H1 (cell line): ENCODE data around the gene CUEDC1. TPM values are rescaled to one million over a fixed set of nuclear protein-coding genes. Genes with fewer than 3 reads are reported as not detected.

Source experiments
- CTCF ChIA-PET: fragments of 300-600 bp; sonication (Branson Sonifier 250); formaldehyde crosslinking; loops from one replicate; lab custom pipeline; 2021; ENCODE audit not compliant: partially characterized antibody; lab: Charles Lee
- POLR2A ChIA-PET: fragments of 300-600 bp; sonication (Branson Sonifier 250); formaldehyde crosslinking; loops from one replicate; lab custom pipeline; 2021; ENCODE audit warnings: inconsistent platforms; ENCODE audit not compliant: partially characterized antibody; lab: Charles Lee
- DNase-seq, 2 experiments: peaks; one replicate each; pipeline versions ENCODE4 v3.0.0 to v3.0.0-alpha.2; 2010 to 2022; ENCODE audit warnings: low spot score in 2 of 2, low read depth in 1 of 2, mixed read lengths in 1 of 2
- FAIRE-seq: peaks from 2 replicates; lab custom pipeline; 2011; peaks lifted over from hg19 to GRCh38; lab: Jason Lieb, UNC
- H2AFZ ChIP-seq: 2 replicates; pipeline ENCODE4 v1.8.1; 2012; ENCODE audit warnings: low read length, inconsistent platforms
- H2AK5ac ChIP-seq: 2 replicates; pipeline ENCODE4 v1.6.1; 2013; ENCODE audit warnings: low read depth, low read length
- H2BK120ac ChIP-seq: replicated peaks from 2 replicates; pipeline ENCODE3; 2013; ENCODE audit warnings: low read depth, low read length, inconsistent platforms
- H2BK12ac ChIP-seq: 2 replicates; pipeline ENCODE4 v1.6.1; 2013; ENCODE audit warnings: low read depth, low read length
- H2BK15ac ChIP-seq: 2 replicates; pipeline ENCODE4 v1.6.1; 2013; ENCODE audit warnings: low read length
- H2BK20ac ChIP-seq: 2 replicates; pipeline ENCODE4 v1.6.1; 2013; ENCODE audit warnings: low read length
- H2BK5ac ChIP-seq: 2 replicates; pipeline ENCODE4 v1.6.1; 2013; ENCODE audit warnings: low read depth, low read length
- H3K14ac ChIP-seq: 2 replicates; pipeline ENCODE4 v1.6.1; 2013; ENCODE audit warnings: inconsistent platforms; ENCODE audit not compliant: insufficient read length
- H3K18ac ChIP-seq: 2 replicates; pipeline ENCODE4 v1.6.1; 2013; ENCODE audit warnings: low read length; ENCODE audit errors: extremely low read depth
- H3K23ac ChIP-seq: 2 replicates; pipeline ENCODE4 v1.6.1; 2013; ENCODE audit warnings: inconsistent platforms; ENCODE audit not compliant: insufficient read length
- H3K23me2 ChIP-seq: 2 replicates; pipeline ENCODE4 v1.6.1; 2013; ENCODE audit warnings: low read depth, low read length
- H3K27ac ChIP-seq: 2 replicates; pipeline ENCODE4 v1.6.1; 2011; ENCODE audit warnings: low read depth, low read length, inconsistent platforms
- H3K27me3 ChIP-seq, 4 experiments: replicated peaks in 1 of 4; 1 replicate in 1 of 4; 2 replicates in 3 of 4; pipeline versions ENCODE4 v1.6.1 to v1.8.1; 2011 to 2013; ENCODE audit warnings: low read length in 3 of 4, mild to moderate bottlenecking in 3 of 4, inconsistent platforms in 2 of 4, mixed read lengths in 2 of 4, moderate library complexity in 1 of 4; ENCODE audit not compliant: control insufficient read depth in 3 of 4, insufficient read depth in 3 of 4; ENCODE audit errors: extremely low read depth in 1 of 4
- H3K36me3 ChIP-seq, 4 experiments: 2 replicates each; pipeline versions ENCODE4 v1.6.1 to v1.8.1; 2011 to 2013; ENCODE audit warnings: mild to moderate bottlenecking in 4 of 4, low read length in 3 of 4, moderate library complexity in 2 of 4, control low read depth in 1 of 4, inconsistent platforms in 1 of 4; ENCODE audit not compliant: insufficient read depth in 4 of 4, control insufficient read depth in 2 of 4
- H3K4ac ChIP-seq: replicated peaks from 2 replicates; pipeline ENCODE3; 2013; ENCODE audit warnings: low read length, low read depth, mixed read lengths, inconsistent platforms; ENCODE audit not compliant: insufficient read length
- H3K4me1 ChIP-seq, 4 experiments: replicated peaks in 1 of 4; 1 replicate in 1 of 4; 2 replicates in 3 of 4; pipeline versions ENCODE4 v1.6.1 to v1.8.1; 2011 to 2013; ENCODE audit warnings: low read length in 3 of 4, inconsistent platforms in 2 of 4, mixed read lengths in 1 of 4; ENCODE audit not compliant: insufficient read depth in 4 of 4, control insufficient read depth in 3 of 4
- H3K4me2 ChIP-seq, 2 experiments: 2 replicates each; pipeline versions ENCODE4 v1.6.1 to v1.8.1; 2011 to 2013; ENCODE audit warnings: low read depth in 2 of 2, low read length in 2 of 2, control low read depth in 1 of 2, inconsistent platforms in 1 of 2, mild to moderate bottlenecking in 1 of 2; ENCODE audit not compliant: insufficient read depth in 1 of 2
- H3K4me3 ChIP-seq, 4 experiments: fragments of 200-600, 300-600 bp in 1 of 4; sonication (generic), shearing (Covaris generic), sonication (Bioruptor Twin) in 1 of 4; 2 replicates each; pipeline versions ENCODE4 v1.5.1 to v1.8.1; 2011 to 2016; ENCODE audit warnings: low read length in 4 of 4, low read depth in 3 of 4, control low read depth in 2 of 4, inconsistent platforms in 2 of 4, mild to moderate bottlenecking in 2 of 4, mixed read lengths in 1 of 4, moderate library complexity in 1 of 4; ENCODE audit not compliant: insufficient read depth in 2 of 4; ENCODE audit errors: extremely low read depth in 1 of 4
- H3K56ac ChIP-seq: replicated peaks from 2 replicates; pipeline ENCODE3; 2013; ENCODE audit warnings: low read depth, mild to moderate bottlenecking, mixed read lengths, low read length, inconsistent platforms; ENCODE audit not compliant: insufficient read length
- H3K79me1 ChIP-seq: 2 replicates; pipeline ENCODE4 v1.6.1; 2013; ENCODE audit warnings: low read depth, low read length, control low read depth
- H3K79me2 ChIP-seq, 2 experiments: 2 replicates each; pipeline versions ENCODE4 v1.6.1 to v1.8.1; 2012 to 2013; ENCODE audit warnings: low read length in 2 of 2, mild to moderate bottlenecking in 2 of 2, inconsistent platforms in 1 of 2; ENCODE audit not compliant: insufficient read depth in 2 of 2, control insufficient read depth in 1 of 2
- H3K9ac ChIP-seq, 4 experiments: replicated peaks in 1 of 4; 1 replicate in 1 of 4; 2 replicates in 3 of 4; pipeline versions ENCODE4 v1.6.1 to v1.8.1; 2011 to 2013; ENCODE audit warnings: low read depth in 3 of 4, low read length in 3 of 4, control low read depth in 2 of 4, mild to moderate bottlenecking in 2 of 4, moderate library complexity in 2 of 4, inconsistent platforms in 1 of 4; ENCODE audit errors: extremely low read depth in 1 of 4
- H3K9me3 ChIP-seq, 2 experiments: 2 replicates each; pipeline versions ENCODE4 v1.6.1 to v1.8.1; 2012 to 2013; ENCODE audit warnings: mild to moderate bottlenecking in 2 of 2, moderate library complexity in 2 of 2, control low read depth in 1 of 2, inconsistent platforms in 1 of 2, low read depth in 1 of 2, low read length in 1 of 2, mixed read lengths in 1 of 2; ENCODE audit not compliant: insufficient read depth in 2 of 2
- H4K20me1 ChIP-seq, 2 experiments: replicated peaks in 1 of 2; 2 replicates each; pipeline versions ENCODE3 to v1.8.1; 2011 to 2013; ENCODE audit warnings: inconsistent platforms in 2 of 2, low read length in 2 of 2, mild to moderate bottlenecking in 1 of 2; ENCODE audit not compliant: insufficient read depth in 2 of 2, control insufficient read depth in 1 of 2
- H4K5ac ChIP-seq: 2 replicates; pipeline ENCODE4 v1.6.1; 2013; ENCODE audit warnings: low read length, low read depth, mixed read lengths, inconsistent platforms; ENCODE audit not compliant: insufficient read length
- H4K8ac ChIP-seq: 2 replicates; pipeline ENCODE4 v1.8.0; 2013; ENCODE audit warnings: mild to moderate bottlenecking, moderate library complexity, low read length, inconsistent platforms; ENCODE audit not compliant: insufficient read depth; ENCODE audit errors: extremely low read depth
- H4K91ac ChIP-seq: replicated peaks from 2 replicates; pipeline ENCODE3; 2013; ENCODE audit warnings: low read length, mixed read lengths, inconsistent platforms; ENCODE audit not compliant: insufficient read length
- CEBPB ChIP-seq: IDR thresholded peaks from 2 replicates; pipeline ENCODE4 v1.6.1; 2012; ENCODE audit warnings: low read depth, low read length
- CREB1 ChIP-seq: IDR thresholded peaks from 2 replicates; pipeline ENCODE4 v1.6.1; 2012; ENCODE audit warnings: inconsistent platforms
- EGR1 ChIP-seq: IDR thresholded peaks from 2 replicates; pipeline ENCODE4 v1.6.1; 2011; ENCODE audit warnings: low read depth, low read length, borderline replicate concordance
- JUN ChIP-seq: IDR thresholded peaks from 2 replicates; pipeline ENCODE4 v1.6.1; 2011; ENCODE audit warnings: low read depth, mild to moderate bottlenecking, improper control_type of control experiment, low read length
- MAFK ChIP-seq: IDR thresholded peaks from 2 replicates; pipeline ENCODE4 v1.6.1; 2012; ENCODE audit warnings: low read depth, mild to moderate bottlenecking, improper control_type of control experiment, low read length
- NANOG ChIP-seq: IDR thresholded peaks from 2 replicates; pipeline ENCODE4 v1.6.1; 2011; ENCODE audit warnings: low read length, low read depth, mild to moderate bottlenecking, inconsistent platforms; ENCODE audit not compliant: insufficient read depth, poor library complexity, severe bottlenecking
- RXRA ChIP-seq: IDR thresholded peaks from 2 replicates; pipeline ENCODE4 v1.6.1; 2011; ENCODE audit warnings: low read depth, mild to moderate bottlenecking, low read length, moderate library complexity; ENCODE audit not compliant: insufficient read depth
- SIRT6 ChIP-seq: IDR thresholded peaks from one replicate; pipeline ENCODE4 v1.7.1; 2012; ENCODE audit warnings: low read length, inconsistent platforms
- SP2 ChIP-seq: IDR thresholded peaks from 2 replicates; pipeline ENCODE4 v1.6.1; 2012; ENCODE audit warnings: mild to moderate bottlenecking, low read length, inconsistent platforms
- TBP ChIP-seq: IDR thresholded peaks from 2 replicates; pipeline ENCODE4 v1.6.1; 2011; ENCODE audit warnings: low read depth, low read length, improper control_type of control experiment
- WGBS, 2 experiments: shearing (Covaris generic) in 1 of 2; methylation state at CpG; one replicate each; pipeline versions ENCODE4 v1.1.6 to v1.1.7; 2013 to 2015; ENCODE audit warnings: low lambda C conversion rate in 2 of 2, mixed read lengths in 2 of 2, inconsistent platforms in 1 of 2, low coverage in 1 of 2, missing lambda C conversion rate in 1 of 2; ENCODE audit not compliant: insufficient replicate concordance in 2 of 2, insufficient coverage in 1 of 2, insufficient read length in 1 of 2; ENCODE audit errors: extremely low coverage in 1 of 2, missing lambda C conversion rate in 1 of 2; 5-methylcytosine and 5-hydroxymethylcytosine counted together
- polyA plus RNA-seq, 7 experiments: library from polyadenylated mRNA; depleted of rRNA in 3 of 7; stranded (reverse) in 5 of 7; unstranded in 2 of 7; fragments of >200 nt in 5 of 7; fragments of 200-250 nt in 2 of 7; gene quantifications; 1 replicate in 5 of 7; 2 replicates in 1 of 7; 4 replicates in 1 of 7; pipeline versions ENCODE4 v1.2.1 to v1.2.3, GENCODE V29; 2011 to 2013; ENCODE audit warnings: missing spikeins in 2 of 7, mixed read lengths in 2 of 7
- total RNA-seq: library from RNA; stranded (reverse); fragmentation: NEBNext Ultra II Directional; extraction: Animal tissue kit (Norgen Biotek cat#: 25700); gene quantifications from 2 replicates; pipeline ENCODE4 v1.2.1, GENCODE V29; 2021
- TF ChIP-seq, protein P1 (sequence below), 3 experiments: IDR thresholded peaks; 1 replicate in 2 of 3; 2 replicates in 1 of 3; pipeline versions ENCODE4 v1.5.1 to v1.6.1; 2011; ENCODE audit warnings: low read length in 3 of 3, mild to moderate bottlenecking in 3 of 3, inconsistent platforms in 2 of 3, low read depth in 1 of 3, moderate library complexity in 1 of 3; ENCODE audit not compliant: insufficient read depth in 1 of 3; ENCODE audit errors: control extremely low read depth in 1 of 3

Gene CUEDC1
- total and polyA plus RNA-seq, 2 of the 8 experiments (the other 6 are each of a cell fraction or from before 2014, with no cell fraction given) = 4.0 to 10.7 TPM

DNA sequence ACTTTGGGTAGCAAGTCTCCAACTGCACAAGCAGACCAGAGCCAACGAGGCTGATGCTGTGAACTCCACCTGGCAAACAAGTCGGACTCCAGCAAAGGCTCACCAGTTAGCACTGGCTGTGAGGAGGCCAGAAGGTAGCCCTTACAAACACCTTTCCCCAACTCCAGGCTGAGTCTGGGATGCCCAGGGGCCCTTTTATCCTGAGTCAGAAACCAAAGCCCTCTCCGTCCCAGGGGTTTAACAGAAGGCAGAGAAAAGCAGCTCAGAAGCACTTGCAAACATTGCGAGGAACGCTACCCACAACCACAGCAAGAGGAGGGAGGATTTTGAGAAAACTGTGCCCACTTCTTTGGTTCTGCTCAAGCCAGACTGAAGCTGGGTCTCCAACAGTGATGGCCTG, 25.0 kb downstream of the CUEDC1 start:
- H3K14ac ChIP-seq = no peak overlapping the region
- no peak overlapping the region for H3K4ac ChIP-seq
- no peaks in the 10 kb centered on the region for H4K20me1 ChIP-seq
- H2BK15ac ChIP-seq = peak overlapping the region; percentile 46; the same call in 1 of the 2 replicates
- no peak overlapping the region for H3K23ac ChIP-seq
- POLR2A ChIA-PET = interaction anchor here (1.0 to 1.2 kb wide), 2 partner anchors 15 to 74 kb away, joined by 3 read pairs; no protein-coding TSS in a partner anchor
- H3K23me2 ChIP-seq = no peaks in the 10 kb centered on the region
- H4K91ac ChIP-seq = no peak overlapping the region
- H2BK20ac ChIP-seq = no peak overlapping the region
- TF ChIP-seq EGR1 (no peak), CEBPB (no peak), NANOG (no peak), RXRA (no peak), SP2 (no peak), TBP (no peak), SIRT6 (no peak), JUN (no peak), MAFK (no peak), CREB1 (no peak)
- TF ChIP-seq, protein P1, sequence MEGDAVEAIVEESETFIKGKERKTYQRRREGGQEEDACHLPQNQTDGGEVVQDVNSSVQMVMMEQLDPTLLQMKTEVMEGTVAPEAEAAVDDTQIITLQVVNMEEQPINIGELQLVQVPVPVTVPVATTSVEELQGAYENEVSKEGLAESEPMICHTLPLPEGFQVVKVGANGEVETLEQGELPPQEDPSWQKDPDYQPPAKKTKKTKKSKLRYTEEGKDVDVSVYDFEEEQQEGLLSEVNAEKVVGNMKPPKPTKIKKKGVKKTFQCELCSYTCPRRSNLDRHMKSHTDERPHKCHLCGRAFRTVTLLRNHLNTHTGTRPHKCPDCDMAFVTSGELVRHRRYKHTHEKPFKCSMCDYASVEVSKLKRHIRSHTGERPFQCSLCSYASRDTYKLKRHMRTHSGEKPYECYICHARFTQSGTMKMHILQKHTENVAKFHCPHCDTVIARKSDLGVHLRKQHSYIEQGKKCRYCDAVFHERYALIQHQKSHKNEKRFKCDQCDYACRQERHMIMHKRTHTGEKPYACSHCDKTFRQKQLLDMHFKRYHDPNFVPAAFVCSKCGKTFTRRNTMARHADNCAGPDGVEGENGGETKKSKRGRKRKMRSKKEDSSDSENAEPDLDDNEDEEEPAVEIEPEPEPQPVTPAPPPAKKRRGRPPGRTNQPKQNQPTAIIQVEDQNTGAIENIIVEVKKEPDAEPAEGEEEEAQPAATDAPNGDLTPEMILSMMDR (IDR thresholded peaks at IDR 0.05; ENCODE audit: control extremely low read depth in 1 of 3, insufficient read depth in 1 of 3, low read depth in 1 of 3, low read length in 3 of 3) = no peak
- DNase-seq (no peak), FAIRE-seq (no peak)
- no peak overlapping the region for H3K4me3 ChIP-seq
- no peak overlapping the region for H4K8ac ChIP-seq
- H3K27ac ChIP-seq = no peak overlapping the region
- no peak overlapping the region for H4K5ac ChIP-seq
- peaks cover 2 to 11% (median 9%) of the 10 kb centered on the region in 4 experiments for H3K4me1 ChIP-seq
- H3K9me3 ChIP-seq = no peaks in the 10 kb centered on the region
- H2BK5ac ChIP-seq = no peak overlapping the region
- H2BK12ac ChIP-seq = no peak overlapping the region
- no peak overlapping the region for H2AFZ ChIP-seq
- H3K18ac ChIP-seq = no peak overlapping the region
- H3K4me2 ChIP-seq = no peak overlapping the region
- CTCF ChIA-PET = interaction anchor here (0.5 to 1.3 kb wide), 3 partner anchors 21 to 72 kb away, joined by 3 to 5 read pairs (median 4); no protein-coding TSS in a partner anchor
- no peak overlapping the region for H3K9ac ChIP-seq
- 89% methylated on average over 5 of the region's 5 CpGs; no CpG with 5 or more reads in 1 of the 2 experiments for WGBS, 2 experiments
- no peaks in the 10 kb centered on the region for H3K36me3 ChIP-seq
- H3K27me3 ChIP-seq = peaks cover 0 to 2% (median 0%) of the 10 kb centered on the region in 4 experiments; a peak in 1 of 7 replicates
- 0 out of 2 replicates have a peak, but pooled peaks cover 2% of the 10 kb centered on the region for H3K79me1 ChIP-seq
- no peaks in the 10 kb centered on the region for H3K79me2 ChIP-seq
- H2BK120ac ChIP-seq = no peak overlapping the region
- no peak overlapping the region for H3K56ac ChIP-seq
- no peak overlapping the region for H2AK5ac ChIP-seq
